Cardiac muscle cell (in vitro differentiated cells and primary cell): ENCODE data around the gene NADK2. TPM values are rescaled to one million over a fixed set of nuclear protein-coding genes. Genes with fewer than 3 reads are reported as not detected.

ENCODE experiments used
- DNase-seq, 2 donors: peaks; one replicate each; pipeline versions ENCODE4 v3.0.0 to v3.0.0-alpha.2; 2010 to 2017; ENCODE audit warnings: low read depth in 1 of 2, low spot score in 1 of 2
- H3K27ac ChIP-seq: fragments of 200-600 bp; sonication (generic); 2 replicates; pipeline ENCODE4 v1.5.1; 2016
- H3K27me3 ChIP-seq: fragments of 200-600 bp; sonication (generic); 2 replicates; pipeline ENCODE4 v1.6.0; 2016; ENCODE audit warnings: control low read depth
- H3K36me3 ChIP-seq: fragments of 200-600 bp; sonication (generic); 2 replicates; pipeline ENCODE4 v1.5.1; 2016; ENCODE audit warnings: control low read depth
- H3K4me1 ChIP-seq: fragments of 200-600 bp; sonication (generic); 2 replicates; pipeline ENCODE4 v1.8.1; 2017; ENCODE audit warnings: low read depth, mild to moderate bottlenecking, mixed run types
- H3K4me3 ChIP-seq: fragments of 200-600 bp; sonication (generic); 2 replicates; pipeline ENCODE4 v1.5.1; 2016; ENCODE audit warnings: mild to moderate bottlenecking
- H3K9me3 ChIP-seq: fragments of 200-600 bp; sonication (generic); 2 replicates; pipeline ENCODE4 v1.5.1; 2017; ENCODE audit warnings: low read depth, mild to moderate bottlenecking, control low read depth
- polyA plus RNA-seq: library from polyadenylated mRNA; unstranded; fragments of >200 nt; fragmentation: Nextera tagmentation; extraction: Ambion mirVana; gene quantifications from 2 replicates; pipeline ENCODE4 v1.2.1, GENCODE V29; 2016
- total RNA-seq: library from RNA; depleted of rRNA; stranded (reverse); fragments of >200 nt; gene quantifications from 2 replicates; pipeline ENCODE4 v1.2.3, GENCODE V29; 2016
- TF ChIP-seq, protein P1 (sequence below): IDR thresholded peaks from 2 replicates; pipeline ENCODE4 v1.5.1; 2012; ENCODE audit warnings: low read depth, mild to moderate bottlenecking, low read length

NADK2 gene
- total and polyA plus RNA-seq, 2 experiments from 2014 or later, result 37.8 to 41.3 TPM

DNA sequence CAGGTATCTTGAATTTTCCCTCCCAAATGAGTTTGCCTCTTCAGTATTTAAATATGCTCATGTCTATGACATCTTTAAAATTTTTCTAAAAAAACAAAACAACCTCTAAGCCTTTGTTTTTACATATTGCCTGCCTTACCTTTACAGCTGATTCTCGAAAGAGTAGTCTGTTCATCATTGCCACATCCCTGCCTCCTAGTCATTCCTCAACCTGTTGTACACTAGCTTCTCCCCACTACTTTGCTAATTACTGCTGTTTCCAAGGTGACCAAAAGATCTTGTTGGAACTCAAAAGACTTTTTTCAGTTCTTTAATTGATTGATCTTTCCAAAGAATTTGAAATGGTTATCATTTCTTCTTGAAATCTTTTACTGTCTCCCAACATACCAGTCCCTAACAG is 1.9 kb upstream of the NADK2 start:
- TF ChIP-seq, protein P1, sequence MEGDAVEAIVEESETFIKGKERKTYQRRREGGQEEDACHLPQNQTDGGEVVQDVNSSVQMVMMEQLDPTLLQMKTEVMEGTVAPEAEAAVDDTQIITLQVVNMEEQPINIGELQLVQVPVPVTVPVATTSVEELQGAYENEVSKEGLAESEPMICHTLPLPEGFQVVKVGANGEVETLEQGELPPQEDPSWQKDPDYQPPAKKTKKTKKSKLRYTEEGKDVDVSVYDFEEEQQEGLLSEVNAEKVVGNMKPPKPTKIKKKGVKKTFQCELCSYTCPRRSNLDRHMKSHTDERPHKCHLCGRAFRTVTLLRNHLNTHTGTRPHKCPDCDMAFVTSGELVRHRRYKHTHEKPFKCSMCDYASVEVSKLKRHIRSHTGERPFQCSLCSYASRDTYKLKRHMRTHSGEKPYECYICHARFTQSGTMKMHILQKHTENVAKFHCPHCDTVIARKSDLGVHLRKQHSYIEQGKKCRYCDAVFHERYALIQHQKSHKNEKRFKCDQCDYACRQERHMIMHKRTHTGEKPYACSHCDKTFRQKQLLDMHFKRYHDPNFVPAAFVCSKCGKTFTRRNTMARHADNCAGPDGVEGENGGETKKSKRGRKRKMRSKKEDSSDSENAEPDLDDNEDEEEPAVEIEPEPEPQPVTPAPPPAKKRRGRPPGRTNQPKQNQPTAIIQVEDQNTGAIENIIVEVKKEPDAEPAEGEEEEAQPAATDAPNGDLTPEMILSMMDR, result no peak
- no peak overlapping the region for H3K4me3 ChIP-seq
- H3K9me3 ChIP-seq, result no peaks in the 10 kb centered on the region
- peaks cover 17% of the 10 kb centered on the region for H3K4me1 ChIP-seq
- no peaks in the 10 kb centered on the region for H3K36me3 ChIP-seq
- no peaks in the 10 kb centered on the region for H3K27me3 ChIP-seq
- no peak overlapping the region for H3K27ac ChIP-seq
- no peak for DNase-seq

DNA sequence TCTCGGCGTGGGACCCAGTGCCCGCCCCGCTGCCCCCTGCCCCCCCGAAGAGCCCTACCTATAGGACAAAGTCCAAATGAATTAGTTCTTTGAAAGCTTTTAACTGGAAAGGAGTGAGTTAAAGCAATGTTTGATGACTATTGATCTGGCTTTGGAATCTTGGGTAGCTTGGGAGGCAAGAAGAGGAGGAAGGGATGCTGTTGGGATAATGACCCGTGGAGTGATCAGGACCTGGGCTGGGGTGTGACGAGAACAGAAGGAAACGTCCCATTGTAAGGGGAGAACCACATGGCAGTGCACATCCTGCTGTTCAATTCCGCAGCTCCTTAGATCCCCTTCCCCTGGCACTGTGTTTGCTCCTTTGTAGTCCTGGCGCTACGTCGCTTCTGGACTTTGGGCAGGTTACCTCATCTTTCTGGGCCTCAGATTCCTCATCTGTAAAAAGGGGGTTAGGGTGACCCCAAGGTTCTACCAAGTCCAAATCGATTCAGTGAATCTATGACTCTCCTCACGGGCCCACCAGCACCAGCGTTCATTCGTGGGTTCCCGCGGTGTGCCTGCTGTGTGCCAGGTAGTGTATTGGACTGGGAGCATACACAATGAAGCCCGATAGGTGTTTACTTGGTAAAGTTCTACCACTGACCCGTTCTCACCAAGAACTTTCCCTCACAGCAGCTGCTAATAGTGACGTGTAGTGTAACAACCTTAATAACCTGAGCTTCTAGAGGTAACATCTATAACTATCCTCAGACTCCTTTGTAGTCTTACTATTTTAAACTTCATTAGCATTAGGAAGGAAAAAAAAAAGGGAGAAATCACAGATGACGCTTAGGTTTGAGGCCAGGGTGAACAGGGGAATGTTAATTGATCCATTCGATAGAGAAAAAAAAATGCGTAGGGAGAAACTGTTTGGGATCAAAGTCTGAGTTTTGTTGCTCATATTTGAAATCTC is 1.1 kb upstream of the NADK2 start:
- Histone ChIP-seq H3K36me3 (no peaks in the 10 kb centered on the region), H3K4me3 (peak overlapping the region; percentile 59), H3K27ac (peak overlapping the region; percentile 95), H3K9me3 (no peaks in the 10 kb centered on the region), H3K4me1 (peaks cover 17% of the 10 kb centered on the region), H3K27me3 (no peaks in the 10 kb centered on the region)
- TF ChIP-seq, protein P1, result no peak
- no peak for DNase-seq

DNA sequence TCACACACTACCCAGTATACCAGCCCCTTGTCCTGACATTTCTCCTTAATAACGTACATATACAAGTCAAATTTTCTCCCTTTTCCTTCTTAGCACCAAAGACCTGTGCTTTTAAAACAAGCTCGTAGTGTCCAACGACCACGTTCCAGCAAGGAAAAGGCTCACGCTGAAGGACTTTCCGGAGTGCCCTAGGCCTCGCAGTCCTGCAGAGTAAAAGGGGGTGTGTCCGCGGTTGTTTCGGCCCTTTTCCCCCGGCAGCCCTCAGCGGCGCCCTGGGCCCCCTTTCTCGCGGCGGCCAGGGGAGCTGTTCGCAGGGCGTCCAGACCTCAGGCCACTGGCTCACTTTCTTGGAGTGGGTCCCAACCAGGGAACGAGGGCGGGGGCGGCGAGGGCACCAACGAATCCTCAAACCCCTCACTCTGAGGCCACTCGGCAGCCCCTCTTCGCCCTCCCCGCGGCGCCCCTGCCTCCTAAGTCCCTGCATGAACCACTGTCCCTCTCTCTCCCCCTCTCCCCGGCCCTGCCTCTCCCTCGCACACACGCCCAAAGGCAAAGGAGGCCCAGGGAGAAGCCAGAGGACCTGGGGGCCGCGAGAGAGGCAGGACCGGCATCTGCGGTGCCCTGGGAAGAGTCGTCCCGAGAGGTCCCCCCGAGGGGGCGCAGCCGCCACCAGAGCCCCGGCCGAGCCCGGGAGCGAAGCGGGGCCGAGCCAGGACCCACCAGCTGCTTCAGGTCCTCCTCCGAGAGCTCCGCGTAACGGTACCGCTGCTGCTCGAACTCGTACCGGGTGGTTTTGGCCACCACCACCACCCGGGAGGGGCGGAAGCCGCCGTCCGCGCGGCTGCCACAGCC is 720 bp downstream of the NADK2 start:
- H3K27me3 ChIP-seq, result no peaks in the 10 kb centered on the region
- TF ChIP-seq, protein P1, result peak; percentile 2
- H3K4me1 ChIP-seq, result peaks cover 21% of the 10 kb centered on the region
- H3K9me3 ChIP-seq, result no peaks in the 10 kb centered on the region
- peak overlapping the region; percentile 59 for H3K4me3 ChIP-seq
- no peaks in the 10 kb centered on the region for H3K36me3 ChIP-seq
- peak; percentile 73 to 86 for DNase-seq
- H3K27ac ChIP-seq, result peak overlapping the region; percentile 95

DNA sequence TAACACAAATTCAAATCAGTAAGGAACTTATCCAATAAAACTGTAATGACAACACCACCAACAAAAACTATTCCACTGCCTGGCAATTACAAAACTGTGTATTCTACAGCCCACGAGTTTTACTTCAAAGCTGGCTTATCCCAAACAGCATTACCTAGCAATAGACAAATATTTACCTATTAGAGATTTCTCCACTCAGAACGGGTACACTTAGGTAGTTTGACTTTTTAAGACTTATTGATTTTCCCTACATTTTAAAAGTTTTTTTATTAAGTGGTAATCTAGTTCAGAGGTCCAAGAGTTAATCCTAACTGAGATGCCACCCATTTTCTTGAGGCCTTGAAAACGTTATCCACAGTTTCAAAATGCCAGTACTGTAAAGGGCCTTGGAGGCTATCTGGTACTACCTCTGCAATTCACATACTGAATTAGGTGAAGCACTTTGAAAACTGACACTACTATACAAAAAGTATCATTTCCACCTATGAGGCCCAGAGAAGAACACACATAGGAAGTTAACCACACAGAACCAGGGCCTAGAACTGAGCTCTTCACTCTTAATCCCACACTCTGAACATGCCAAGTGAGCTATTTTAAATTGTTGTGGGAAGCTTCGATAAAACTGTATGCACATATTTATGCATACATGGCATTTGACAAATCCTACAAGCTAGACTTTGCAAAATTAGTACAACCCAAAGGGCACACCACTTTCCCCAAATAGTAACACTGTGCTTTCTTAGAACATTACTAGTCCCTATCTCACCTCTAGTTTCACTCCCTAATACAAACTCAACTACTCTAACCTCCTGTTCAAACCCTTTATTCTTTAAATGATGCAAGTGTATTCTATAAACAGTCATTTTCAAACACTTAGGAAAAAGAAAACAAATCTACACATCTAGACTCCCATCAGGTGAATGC is 2.1 kb downstream of the NADK2 start:
- Histone ChIP-seq H3K27ac (peak overlapping the region; percentile 95), H3K4me3 (peak overlapping the region; percentile 59), H3K4me1 (peaks cover 21% of the 10 kb centered on the region), H3K27me3 (no peaks in the 10 kb centered on the region), H3K36me3 (no peaks in the 10 kb centered on the region), H3K9me3 (no peaks in the 10 kb centered on the region)
- no peak for DNase-seq
- TF ChIP-seq, protein P1, result no peak
